ENCODE measurements around the gene IGLL1. TPM values are rescaled to one million over a fixed set of nuclear protein-coding genes. Genes with fewer than 3 reads are reported as not detected.
"Not testable (repeated sequence)": the region's sequence is repeated elsewhere in the genome, so short reads cannot be mapped to it uniquely, and the experiment has no call there.

Gene IGLL1
- total and polyA plus RNA-seq, 2 donors (not counting 3 experiments of a cell fraction or from before 2014, with no cell fraction given): not detected

DNA sequence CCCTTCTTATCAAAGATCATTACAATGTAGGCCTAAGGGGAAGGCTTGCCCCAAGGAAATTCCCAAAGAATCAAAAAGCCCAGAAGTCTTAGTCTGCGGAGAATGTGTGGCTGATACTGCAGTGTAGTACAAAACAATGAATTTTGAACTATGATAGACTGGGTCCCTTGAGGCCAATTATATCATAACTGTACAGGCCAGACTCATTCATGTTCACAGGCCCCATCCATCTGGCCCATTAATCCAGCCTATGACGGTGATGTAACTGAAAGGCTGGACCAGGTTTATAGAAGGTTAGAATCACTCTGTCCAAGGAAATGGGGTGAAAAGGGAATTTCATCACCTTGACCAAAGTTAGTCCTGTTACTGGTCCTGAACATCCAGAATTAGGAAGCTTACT lies 35.2 kb downstream of the IGLL1 start:
- Histone ChIP-seq H3K27ac (ENCODE audit: insufficient read depth, low read depth, low read length) (no peak overlapping the region), H3K9me1 (replicated peaks; ENCODE audit: control insufficient read depth, extremely low read depth, insufficient read depth, low read length) (no peaks in the 10 kb centered on the region), H3K9ac (replicated peaks; ENCODE audit: extremely low read depth, insufficient read depth, low read length) (no peak overlapping the region), H3K27me3 (ENCODE audit: control insufficient read depth in 2 of 2, insufficient read depth in 2 of 2, low read length in 2 of 2) (peaks cover 2 to 5% of the 10 kb centered on the region in 2 experiments), H3K36me3 (ENCODE audit: control insufficient read depth in 2 of 2, extremely low read depth in 1 of 2, insufficient read depth in 2 of 2, low read length in 2 of 2) (no peaks in the 10 kb centered on the region), H3K9me3 (replicated peaks; ENCODE audit: control insufficient read depth, insufficient read depth, low read length) (no peaks in the 10 kb centered on the region), H3K79me2 (ENCODE audit: control insufficient read depth, insufficient read depth, low read length) (no peaks in the 10 kb centered on the region), H3K4me1 (ENCODE audit: control insufficient read depth, extremely low read depth, insufficient read depth, low read length) (no peaks in the 10 kb centered on the region), H2AFZ (ENCODE audit: low read depth, low read length) (no peak overlapping the region), H4K20me1 (replicated peaks; ENCODE audit: control insufficient read depth, extremely low read depth, insufficient read depth, low read length) (no peaks in the 10 kb centered on the region), H3K4me2 (ENCODE audit: insufficient read depth, low read length) (no peak overlapping the region), H3K4me3 (replicated peaks in 1 of 3; ENCODE audit: insufficient read depth in 1 of 3, low read depth in 1 of 3, low read length in 3 of 3) (no peak overlapping the region)
- BruUV-seq (replicated peaks): no TSS peak
- no peak for FAIRE-seq
- CTCF ChIA-PET: interaction anchor here (1.8 to 2.1 kb wide), 2 partner anchors 47 to 305 kb away, joined by 8 to 13 read pairs; no protein-coding TSS in a partner anchor
- TF ChIP-seq GATA2 (IDR thresholded peaks at IDR 0.05; ENCODE audit: insufficient read depth, insufficient read length, low read depth, low read length) (no peak), FOS (IDR thresholded peaks at IDR 0.05; ENCODE audit: borderline replicate concordance, insufficient read depth, low read length) (no peak), MYC (IDR thresholded peaks at IDR 0.05; ENCODE audit: low read depth, low read length) (no peak), POLR2A (IDR thresholded peaks at IDR 0.05; ENCODE audit: low read depth, low read length) (no peak), JUN (IDR thresholded peaks at IDR 0.05; ENCODE audit: borderline replicate concordance, insufficient read depth, insufficient read length, low read depth) (no peak), EZH2 (IDR thresholded peaks at IDR 0.05; ENCODE audit: borderline replicate concordance, low read depth, low read length, severe bottlenecking) (no peak)
- TF ChIP-seq, protein P1, sequence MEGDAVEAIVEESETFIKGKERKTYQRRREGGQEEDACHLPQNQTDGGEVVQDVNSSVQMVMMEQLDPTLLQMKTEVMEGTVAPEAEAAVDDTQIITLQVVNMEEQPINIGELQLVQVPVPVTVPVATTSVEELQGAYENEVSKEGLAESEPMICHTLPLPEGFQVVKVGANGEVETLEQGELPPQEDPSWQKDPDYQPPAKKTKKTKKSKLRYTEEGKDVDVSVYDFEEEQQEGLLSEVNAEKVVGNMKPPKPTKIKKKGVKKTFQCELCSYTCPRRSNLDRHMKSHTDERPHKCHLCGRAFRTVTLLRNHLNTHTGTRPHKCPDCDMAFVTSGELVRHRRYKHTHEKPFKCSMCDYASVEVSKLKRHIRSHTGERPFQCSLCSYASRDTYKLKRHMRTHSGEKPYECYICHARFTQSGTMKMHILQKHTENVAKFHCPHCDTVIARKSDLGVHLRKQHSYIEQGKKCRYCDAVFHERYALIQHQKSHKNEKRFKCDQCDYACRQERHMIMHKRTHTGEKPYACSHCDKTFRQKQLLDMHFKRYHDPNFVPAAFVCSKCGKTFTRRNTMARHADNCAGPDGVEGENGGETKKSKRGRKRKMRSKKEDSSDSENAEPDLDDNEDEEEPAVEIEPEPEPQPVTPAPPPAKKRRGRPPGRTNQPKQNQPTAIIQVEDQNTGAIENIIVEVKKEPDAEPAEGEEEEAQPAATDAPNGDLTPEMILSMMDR (IDR thresholded peaks at IDR 0.05; ENCODE audit: extremely low read depth in 1 of 2, insufficient read depth in 1 of 2, low read depth in 1 of 2, low read length in 2 of 2): no peak
- DNase-seq (ENCODE audit: low read depth, low spot score): no peak
- dilution Hi-C loops (cut with MboI; ENCODE audit: extremely low pct_ligation_motif_present, low sequenced_read_pairs): no loop called here
- POLR2A ChIA-PET: no interaction called here
- intact Hi-C loops (cut with micrococcal nuclease): loop anchor here (5.0 kb wide), 2 partner anchors 222 to 302 kb away; partner anchors contain the start of gene CHCHD10

DNA sequence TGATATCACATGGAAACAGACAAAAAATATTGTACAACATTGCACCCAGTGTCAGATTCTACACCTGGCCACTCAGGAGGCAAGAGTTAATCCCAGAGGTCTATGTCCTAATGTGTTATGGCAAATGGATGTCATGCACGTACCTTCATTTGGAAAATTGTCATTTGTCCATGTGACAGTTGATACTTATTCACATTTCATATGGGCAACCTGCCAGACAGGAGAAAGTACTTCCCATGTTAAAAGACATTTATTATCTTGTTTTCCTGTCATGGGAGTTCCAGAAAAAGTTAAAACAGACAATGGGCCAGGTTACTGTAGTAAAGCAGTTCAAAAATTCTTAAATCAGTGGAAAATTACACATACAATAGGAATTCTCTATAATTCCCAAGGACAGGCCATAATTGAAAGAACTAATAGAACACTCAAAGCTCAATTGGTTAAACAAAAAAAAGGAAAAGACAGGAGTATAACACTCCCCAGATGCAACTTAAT lies 36.5 kb downstream of the IGLL1 start:
- H3K79me2 ChIP-seq (ENCODE audit: control insufficient read depth, insufficient read depth, low read length); H3K36me3 ChIP-seq (ENCODE audit: control insufficient read depth in 2 of 2, extremely low read depth in 1 of 2, insufficient read depth in 2 of 2, low read length in 2 of 2); dilution Hi-C loops (cut with MboI; ENCODE audit: extremely low pct_ligation_motif_present, low sequenced_read_pairs); H2AFZ ChIP-seq (ENCODE audit: low read depth, low read length); H4K20me1 ChIP-seq (replicated peaks; ENCODE audit: control insufficient read depth, extremely low read depth, insufficient read depth, low read length); BruUV-seq (replicated peaks); FAIRE-seq; H3K9ac ChIP-seq (replicated peaks; ENCODE audit: extremely low read depth, insufficient read depth, low read length); H3K4me3 ChIP-seq (replicated peaks in 1 of 3; ENCODE audit: insufficient read depth in 1 of 3, low read depth in 1 of 3, low read length in 3 of 3); H3K4me1 ChIP-seq (ENCODE audit: control insufficient read depth, extremely low read depth, insufficient read depth, low read length); H3K9me3 ChIP-seq (replicated peaks; ENCODE audit: control insufficient read depth, insufficient read depth, low read length); H3K4me2 ChIP-seq (ENCODE audit: insufficient read depth, low read length); H3K27me3 ChIP-seq (ENCODE audit: control insufficient read depth in 2 of 2, insufficient read depth in 2 of 2, low read length in 2 of 2); POLR2A ChIA-PET; H3K27ac ChIP-seq (ENCODE audit: insufficient read depth, low read depth, low read length); H3K9me1 ChIP-seq (replicated peaks; ENCODE audit: control insufficient read depth, extremely low read depth, insufficient read depth, low read length): not testable (repeated sequence)
- intact Hi-C loops (cut with micrococcal nuclease): loop anchor here (5.0 kb wide), 2 partner anchors 224 to 304 kb away; partner anchors contain the start of gene CHCHD10
- CTCF ChIA-PET: interaction anchor here (1.8 to 2.1 kb wide), 2 partner anchors 48 to 306 kb away, joined by 8 to 13 read pairs; no protein-coding TSS in a partner anchor
- DNase-seq (ENCODE audit: low read depth, low spot score): peak; percentile 52
